ENCODE measurements around the gene PNCK.
"Not testable (repeated sequence)": the region's sequence is repeated elsewhere in the genome, so short reads cannot be mapped to it uniquely, and the experiment has no call there.

Gene PNCK

GRCh38 chrX:153673428-153674218, at the start of gene PNCK:
Gene PNCK, minus strand, starts transcription at chrX:153673813. Its CDS starts 737 bp downstream, at chrX:153673076.
- peak in 1 of 2 experiments; percentile 56 for DNase-seq

- no peak for DNase-seq
Observed at GRCh38 chrX:153722704-153723350, 49.2 kb upstream of the PNCK start.

GRCh38 chrX:153719701-153720100, 46.1 kb upstream of the PNCK start:
- DNase-seq: no peak

GRCh38 chrX:153719238-153719637, 45.6 kb upstream of the PNCK start:
- no peak for DNase-seq

GRCh38 chrX:153717445-153717844, 43.8 kb upstream of the PNCK start:
- no peak for DNase-seq

GRCh38 chrX:153714256-153714655, 40.6 kb upstream of the PNCK start:
- no peak for DNase-seq

- DNase-seq: no peak
Observed at GRCh38 chrX:153709726-153710674, 36.4 kb upstream of the PNCK start.

- DNase-seq: peak; percentile 24 to 79
Observed at GRCh38 chrX:153708415-153708814, 34.8 kb upstream of the PNCK start.

- DNase-seq: no peak
Observed at GRCh38 chrX:153707406-153707805, 33.8 kb upstream of the PNCK start.

GRCh38 chrX:153706799-153707198, 33.2 kb upstream of the PNCK start:
- no peak for DNase-seq

- not testable (repeated sequence) for DNase-seq
Observed at GRCh38 chrX:153705403-153706060, 31.9 kb upstream of the PNCK start.

- not testable (repeated sequence) for DNase-seq
Observed at GRCh38 chrX:153704631-153705402, 31.2 kb upstream of the PNCK start.

- no peak for DNase-seq
Observed at GRCh38 chrX:153704021-153704526, 30.5 kb upstream of the PNCK start.

- no peak for DNase-seq
Observed at GRCh38 chrX:153703036-153703370, 29.4 kb upstream of the PNCK start.

- no peak for DNase-seq
Observed at GRCh38 chrX:153702336-153703035, 28.9 kb upstream of the PNCK start.

GRCh38 chrX:153701706-153702105, 28.1 kb upstream of the PNCK start:
- DNase-seq: no peak

GRCh38 chrX:153700967-153701366, 27.4 kb upstream of the PNCK start:
- DNase-seq: no peak

- no peak for DNase-seq
Observed at GRCh38 chrX:153700376-153700945, 26.8 kb upstream of the PNCK start.

GRCh38 chrX:153699784-153700371, 26.3 kb upstream of the PNCK start:
- not testable (repeated sequence) for DNase-seq

- DNase-seq: not testable (repeated sequence)
Observed at GRCh38 chrX:153699210-153699783, 25.7 kb upstream of the PNCK start.

Data from NCI-H526 (cell line).